Measurements from ENCODE around the gene ATRNL1.
"Not testable (repeated sequence)": the region's sequence is repeated elsewhere in the genome, so short reads cannot be mapped to it uniquely, and the experiment has no call there.

ATRNL1 gene

DNA sequence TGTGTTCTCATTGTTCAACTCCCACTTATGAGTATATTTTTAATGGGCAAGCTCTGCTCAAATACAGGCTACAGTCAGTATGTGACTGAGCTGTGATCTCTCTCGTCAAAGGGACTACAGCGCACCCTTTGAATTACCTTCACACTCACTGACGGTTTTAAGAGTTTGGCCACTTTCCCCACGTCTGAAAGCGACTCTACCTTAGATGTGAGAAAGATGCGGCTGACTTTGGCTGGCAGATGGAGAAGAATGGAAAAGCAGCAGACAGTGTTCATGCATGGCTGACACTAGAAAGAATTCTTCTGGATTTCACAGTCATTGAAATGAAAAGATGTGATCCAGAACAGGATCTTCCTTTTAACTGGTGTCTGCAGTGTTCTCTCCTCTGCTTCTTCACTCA is 2.0 kb upstream of the ATRNL1 start:
- no peak for DNase-seq

DNA sequence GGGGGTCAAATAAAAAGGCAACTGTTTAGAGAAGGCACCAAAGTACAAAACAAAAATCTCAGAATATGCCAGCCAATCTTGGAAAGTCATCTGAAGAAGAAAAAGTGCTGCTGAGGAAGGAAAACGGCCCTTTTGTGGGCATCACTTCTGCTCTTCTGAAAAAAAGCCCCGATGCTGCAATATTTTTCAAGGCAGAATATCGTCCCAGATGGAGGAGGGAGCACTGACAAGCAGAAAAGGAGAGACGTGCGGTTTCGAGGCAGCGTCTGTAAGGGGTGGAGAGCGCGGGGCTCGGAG is 959 bp upstream of the ATRNL1 start:
- DNase-seq: no peak

DNA sequence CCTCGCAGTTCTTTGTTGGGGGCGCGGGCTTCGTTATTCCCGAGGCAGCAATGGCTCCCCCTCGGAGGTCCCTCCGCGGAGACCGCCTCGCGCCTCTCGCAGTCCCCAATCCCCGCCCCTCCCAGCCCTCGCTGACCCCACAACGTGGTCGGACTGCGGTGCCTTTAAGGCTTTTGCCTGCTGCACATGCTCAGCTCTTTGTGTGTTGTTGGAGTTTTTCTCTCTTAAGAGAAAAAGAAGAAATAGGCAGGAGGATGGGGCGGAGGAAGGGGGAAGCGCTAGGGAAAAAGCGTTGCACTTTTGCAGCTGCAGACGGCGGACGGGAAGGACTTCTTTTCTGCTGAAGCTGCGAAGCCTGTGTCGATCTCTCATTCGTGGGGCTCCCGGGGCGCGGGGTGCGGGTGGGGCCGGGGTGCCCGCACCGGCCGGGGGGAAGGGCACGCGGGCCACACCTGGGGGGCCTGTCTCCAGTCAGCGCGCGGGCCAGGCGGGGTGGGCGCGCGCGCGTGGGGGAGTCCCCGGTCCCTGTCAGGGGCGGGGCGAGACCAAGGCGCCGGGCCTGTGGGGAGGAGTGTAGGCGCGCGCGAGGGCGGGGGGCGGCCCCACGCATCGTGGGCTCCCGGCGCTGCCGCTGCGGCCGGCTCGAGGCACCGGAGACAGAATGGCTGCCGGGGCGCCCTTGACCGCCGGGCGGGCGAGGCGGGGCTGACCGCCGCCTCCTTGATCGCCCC is 445 bp upstream of the ATRNL1 start:
- no peak for DNase-seq

GRCh38 chr10:115093776-115094408 is 727 bp downstream of the ATRNL1 start:
- DNase-seq: no peak

- DNase-seq: no peak
Measured at GRCh38 chr10:115094416-115095140, 1.4 kb downstream of the ATRNL1 start.

GRCh38 chr10:115095758-115096157 is 2.6 kb downstream of the ATRNL1 start:
- no peak for DNase-seq

GRCh38 chr10:115103700-115104099 is 10.5 kb downstream of the ATRNL1 start:
- no peak for DNase-seq

- not testable (repeated sequence) for DNase-seq
Measured at GRCh38 chr10:115105411-115105810, 12.2 kb downstream of the ATRNL1 start.

DNA sequence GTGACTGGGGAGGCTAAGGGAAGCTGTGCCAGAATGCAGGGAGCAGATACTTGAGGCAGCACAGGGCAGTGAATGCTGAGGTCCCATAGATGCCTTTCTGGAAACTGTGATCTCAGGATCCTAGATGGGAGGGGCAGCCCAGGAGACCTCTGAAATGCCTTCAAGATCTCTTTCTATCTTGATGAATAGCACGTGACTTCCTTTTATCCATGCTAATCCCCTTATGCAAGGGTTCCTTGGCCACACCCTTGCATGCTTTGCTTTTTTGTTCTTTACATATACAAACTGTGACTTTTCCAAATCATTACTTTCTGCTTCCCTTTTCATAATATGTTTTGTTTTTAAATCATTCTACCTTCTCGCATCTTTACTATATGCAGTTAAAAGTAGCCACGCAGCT is 14.7 kb downstream of the ATRNL1 start:
- DNase-seq: no peak

GRCh38 chr10:115117301-115117700 is 24.1 kb downstream of the ATRNL1 start:
- no peak for DNase-seq

- DNase-seq: no peak
Measured at GRCh38 chr10:115118346-115118745, 25.2 kb downstream of the ATRNL1 start.

DNA sequence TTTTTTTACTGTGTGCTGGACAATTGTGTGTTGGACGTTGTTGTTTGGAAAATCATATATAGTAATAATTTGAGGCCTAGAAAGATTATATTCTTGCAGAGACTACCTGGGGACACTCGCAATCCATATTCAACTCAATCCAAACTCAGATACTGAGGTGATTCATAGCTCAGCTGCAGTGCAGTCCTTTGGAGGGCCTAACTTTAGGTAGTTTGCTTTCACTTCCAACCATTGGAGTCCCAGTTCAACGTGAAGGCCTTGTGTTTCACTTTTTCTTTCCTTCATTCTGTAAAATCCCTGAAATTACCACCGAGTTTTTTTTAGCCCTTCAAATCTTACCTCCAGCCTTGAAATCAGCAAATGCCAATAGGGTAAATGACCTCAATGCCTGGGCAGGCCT is 32.3 kb downstream of the ATRNL1 start:
- no peak for DNase-seq

GRCh38 chr10:115129752-115130151 is 36.6 kb downstream of the ATRNL1 start:
- DNase-seq: no peak

- no peak for DNase-seq
Measured at GRCh38 chr10:115136616-115137015, 43.5 kb downstream of the ATRNL1 start.

DNA sequence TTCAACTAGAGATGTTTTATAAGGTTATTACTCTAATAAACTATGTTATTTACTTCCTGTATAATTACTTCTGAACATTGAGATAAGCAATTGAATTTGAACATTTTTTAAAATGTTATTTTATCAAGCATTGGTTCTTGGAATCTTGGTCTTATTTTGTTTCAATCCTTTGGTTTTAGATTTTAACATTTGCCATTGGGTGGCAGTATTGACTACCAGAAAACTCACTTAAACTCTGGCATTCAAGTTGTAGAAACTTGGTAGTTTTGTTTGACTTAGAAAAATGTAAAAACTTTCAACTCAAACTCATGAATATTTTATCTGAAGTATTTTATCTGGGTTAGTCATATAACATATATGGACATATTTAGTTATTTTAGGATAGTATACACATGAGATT is 48.1 kb downstream of the ATRNL1 start:
- no peak for DNase-seq

DNA sequence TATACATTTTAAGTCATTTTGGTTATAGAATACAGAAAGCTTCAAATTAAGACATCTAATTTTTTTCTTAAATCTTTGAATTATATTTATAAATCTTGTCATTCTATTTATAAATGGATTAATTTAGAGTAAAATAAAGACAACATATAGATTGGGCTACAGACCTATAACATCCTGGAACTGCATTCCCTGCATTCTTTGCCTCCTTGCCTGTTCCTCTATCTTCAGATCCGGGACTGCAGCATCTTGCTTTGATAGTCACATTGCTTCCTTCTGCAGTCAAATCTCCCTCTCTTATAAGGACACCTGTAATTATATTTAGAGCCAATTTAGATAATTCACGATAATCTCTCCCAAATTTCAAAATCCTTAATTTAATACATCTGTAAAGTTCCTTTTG is 64.2 kb downstream of the ATRNL1 start:
- no peak for DNase-seq

DNA sequence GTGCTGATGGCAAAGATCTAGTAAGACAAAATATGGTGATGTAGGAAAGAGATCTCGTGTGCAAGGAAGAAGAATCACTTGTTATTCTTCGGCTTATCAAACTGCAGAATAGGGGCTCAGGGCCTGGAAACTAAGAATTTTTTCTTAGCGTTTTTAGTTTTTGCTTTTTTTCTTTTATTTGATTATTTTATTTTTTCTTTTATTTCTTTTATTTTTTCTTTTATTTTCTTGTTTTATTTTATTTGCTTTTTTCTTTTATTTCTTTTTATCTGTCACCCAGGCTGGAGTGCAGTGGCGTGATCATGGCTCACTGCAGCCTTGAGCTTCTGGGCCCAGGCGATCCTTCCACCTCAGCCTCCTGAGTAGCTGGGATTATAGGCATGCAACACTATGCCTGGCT is 70.0 kb downstream of the ATRNL1 start:
- DNase-seq: no peak

DNA sequence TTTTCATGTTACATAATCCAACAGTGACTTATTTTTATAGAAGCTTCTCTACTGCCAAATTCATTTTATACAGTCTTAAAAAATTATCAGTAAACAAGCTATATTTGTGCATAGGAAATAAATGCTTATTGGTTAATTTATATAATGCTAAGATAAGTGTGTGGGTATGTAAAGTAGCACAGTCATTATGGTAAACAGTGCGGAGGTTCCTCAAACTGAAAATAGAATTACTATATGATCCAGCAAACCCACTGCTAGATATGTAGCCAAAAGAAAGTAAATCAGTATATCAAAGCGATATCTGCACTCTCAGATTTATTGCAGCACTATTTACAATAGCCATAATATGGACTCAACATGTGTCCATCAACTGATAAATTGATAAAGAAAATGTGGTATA is 71.1 kb downstream of the ATRNL1 start:
- no peak for DNase-seq

DNA sequence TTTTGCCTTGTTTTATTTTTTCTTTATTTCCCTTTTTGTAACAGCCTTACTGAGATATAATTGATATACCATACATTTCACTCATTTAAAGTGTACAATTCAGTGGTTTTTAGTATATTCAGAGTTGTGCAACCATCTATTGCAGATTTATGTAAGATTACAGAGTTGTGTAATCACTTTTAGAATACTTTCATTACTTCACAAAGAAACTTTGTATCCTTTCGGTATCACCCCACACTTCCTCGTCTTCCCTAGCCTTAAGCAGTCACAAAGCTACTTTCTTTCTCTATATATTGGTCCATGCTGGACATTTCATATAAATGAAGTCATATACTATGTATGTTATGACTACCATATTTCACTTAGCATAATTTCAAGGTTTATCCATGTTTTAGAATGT is 74.6 kb downstream of the ATRNL1 start:
- no peak for DNase-seq

- no peak for DNase-seq
Measured at GRCh38 chr10:115171392-115171960, 78.3 kb downstream of the ATRNL1 start.

DNA sequence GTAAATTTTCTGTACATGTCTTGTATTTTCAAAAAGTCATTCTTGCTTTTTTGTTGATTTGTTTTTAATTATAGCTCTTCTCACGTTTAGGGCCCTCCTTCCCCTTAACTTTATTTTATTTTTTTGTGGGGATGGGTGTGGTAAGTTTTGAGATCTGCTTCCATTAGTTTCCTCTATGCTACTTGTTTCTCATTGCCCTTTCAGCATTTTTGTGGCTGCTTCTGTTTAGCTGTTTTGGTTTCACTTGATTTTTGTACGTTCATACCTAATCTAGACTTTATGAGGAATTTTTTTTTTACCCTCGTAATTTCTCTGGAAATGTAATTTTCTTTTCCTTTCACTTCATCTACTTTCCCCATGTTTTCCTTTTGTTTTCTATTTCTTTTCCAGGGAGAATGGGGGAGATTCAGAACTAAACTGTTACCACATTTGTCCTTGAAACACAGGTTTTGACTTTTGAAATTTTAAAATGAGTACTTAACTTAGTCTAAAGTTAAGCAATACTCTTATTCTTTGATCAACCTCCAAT is 80.8 kb downstream of the ATRNL1 start:
- no peak for DNase-seq

- DNase-seq: not testable (repeated sequence)
Measured at GRCh38 chr10:115207276-115207675, 114.1 kb downstream of the ATRNL1 start.

DNA sequence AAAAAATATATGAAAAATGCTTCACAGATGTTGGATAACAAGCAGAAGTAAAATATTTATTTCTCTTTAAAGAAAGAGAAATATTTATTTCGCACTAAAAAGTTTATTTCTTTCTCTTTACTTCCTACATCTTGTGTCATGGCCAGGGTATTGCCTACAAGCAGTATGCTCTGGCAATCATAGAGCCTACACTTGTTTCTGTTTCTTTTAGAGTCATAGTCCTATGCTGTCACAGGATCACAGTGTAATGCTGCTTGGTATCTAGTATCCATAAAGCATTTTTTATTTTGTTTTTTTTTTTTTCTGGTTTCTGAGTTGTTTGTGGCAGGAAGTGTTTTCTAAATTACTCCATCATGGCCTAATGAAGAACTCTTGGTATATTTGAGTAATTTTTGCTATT is 116.0 kb downstream of the ATRNL1 start:
- DNase-seq: no peak

- no peak for DNase-seq
Measured at GRCh38 chr10:115214829-115215228, 121.7 kb downstream of the ATRNL1 start.

Data from central memory CD4-positive, alpha-beta T cell (primary cell).